K562 (cell line): ENCODE data around the gene RGS9BP. TPM values are rescaled to one million over a fixed set of nuclear protein-coding genes. Genes with fewer than 3 reads are reported as not detected.

Experiments used
- ATAC-seq: fragments of 200-7000 bp; cut with Tn5 transposase; 3 replicates; pipeline ENCODE4 v1.9.1; 2020; ENCODE audit warnings: moderate library complexity
- BruUV-seq: library from RNA; stranded (reverse); fragments of 400-500 nt; replicated peaks from 2 replicates; lab custom pipeline; 2021; lab: Mats Ljungman, UMichigan
- CTCF ChIA-PET: fragments of 300-600 bp; formaldehyde crosslinking; extraction: SDS; loops from one replicate; lab custom pipeline; 2021; ENCODE audit warnings: low intra/inter-chr PET ratio; lab: Yijun Ruan, JAX
- POLR2A ChIA-PET: fragments of 300-600, 350-650 bp; sonication (Branson Sonifier 250); formaldehyde crosslinking; extraction: SDS; loops from one replicate; lab custom pipeline; 2021; ENCODE audit warnings: antibody characterized with exemption, inconsistent platforms; lab: Yijun Ruan, JAX
- DNase-seq, 4 experiments: peaks; one replicate each; pipeline versions ENCODE4 v3.0.0 to v3.0.0-alpha.2; 2011 to 2018; ENCODE audit warnings: low spot score in 3 of 4, mixed read lengths in 3 of 4; ENCODE audit errors: extremely low read depth in 1 of 4
- FAIRE-seq: peaks from 2 replicates; lab custom pipeline; 2011; peaks lifted over from hg19 to GRCh38; lab: Jason Lieb, UNC
- H2AFZ ChIP-seq: 2 replicates; pipeline ENCODE4 v1.6.0; 2011; ENCODE audit warnings: low read depth, low read length, control low read depth, inconsistent platforms
- H3K27ac ChIP-seq: fragments of 200-600 bp; 3 replicates; pipeline ENCODE4 v1.8.0; 2011; ENCODE audit warnings: low read depth, mild to moderate bottlenecking, control low read depth, inconsistent platforms, low read length, moderate library complexity, mixed read lengths; ENCODE audit errors: extremely low read depth
- H3K27me3 ChIP-seq, 2 experiments: fragments of 300-600 bp in 1 of 2; 2 replicates in 1 of 2; 3 replicates in 1 of 2; pipeline versions ENCODE4 v1.6.0 to v1.8.0; 2011; ENCODE audit warnings: inconsistent platforms in 2 of 2, low read length in 2 of 2, mild to moderate bottlenecking in 1 of 2, mixed read lengths in 1 of 2, moderate library complexity in 1 of 2; ENCODE audit not compliant: control insufficient read depth in 2 of 2, insufficient read depth in 2 of 2
- H3K36me3 ChIP-seq: fragments of 300-600 bp; 3 replicates; pipeline ENCODE4 v1.8.0; 2011; ENCODE audit warnings: mild to moderate bottlenecking, low read length, inconsistent platforms; ENCODE audit not compliant: control insufficient read depth, insufficient read depth
- H3K4me1 ChIP-seq, 2 experiments: fragments of 200-600 bp in 1 of 2; replicated peaks in 1 of 2; 2 replicates in 1 of 2; 3 replicates in 1 of 2; pipeline versions ENCODE4 v1.5.1 to v1.8.0; 2011; ENCODE audit warnings: inconsistent platforms in 2 of 2, low read length in 2 of 2, mild to moderate bottlenecking in 1 of 2, mixed read lengths in 1 of 2, moderate library complexity in 1 of 2; ENCODE audit not compliant: control insufficient read depth in 2 of 2, insufficient read depth in 2 of 2
- H3K4me2 ChIP-seq: 2 replicates; pipeline ENCODE4 v1.6.1; 2011; ENCODE audit warnings: low read length, control low read depth, inconsistent platforms, mixed read lengths; ENCODE audit not compliant: insufficient read depth
- H3K4me3 ChIP-seq: fragments of 200-600 bp; sonication (generic), shearing (Covaris generic); 2 replicates; pipeline ENCODE4 v1.5.1; 2016; ENCODE audit warnings: control low read depth, inconsistent platforms
- H3K79me2 ChIP-seq: fragments of 200-600 bp; 3 replicates; pipeline ENCODE4 v1.8.0; 2011; ENCODE audit warnings: low read length, inconsistent platforms; ENCODE audit not compliant: control insufficient read depth, insufficient read depth
- H3K9ac ChIP-seq, 2 experiments: 2 replicates each; pipeline versions ENCODE4 v1.6.0 to v1.6.1; 2011; ENCODE audit warnings: low read depth in 2 of 2, low read length in 2 of 2, control low read depth in 1 of 2, inconsistent platforms in 1 of 2, mild to moderate bottlenecking in 1 of 2, mixed read lengths in 1 of 2; ENCODE audit not compliant: insufficient read depth in 1 of 2
- H3K9me1 ChIP-seq: one replicate; pipeline ENCODE4 v1.6.0; 2011; ENCODE audit warnings: inconsistent platforms, mild to moderate bottlenecking, low read length, moderate library complexity; ENCODE audit not compliant: control insufficient read depth, insufficient read depth
- H3K9me3 ChIP-seq: replicated peaks from 2 replicates; pipeline ENCODE4 v1.5.1; 2011; ENCODE audit warnings: low read depth, low read length, inconsistent platforms; ENCODE audit not compliant: control insufficient read depth, insufficient read depth
- H4K20me1 ChIP-seq: replicated peaks from 2 replicates; pipeline ENCODE4 v1.6.1; 2011; ENCODE audit warnings: low read length, inconsistent platforms, mixed read lengths; ENCODE audit not compliant: control insufficient read depth, insufficient read depth
- BRD4 ChIP-seq: fragments of 200-600 bp; sonication (generic); IDR thresholded peaks from 2 replicates; pipeline ENCODE4 v1.6.1; 2017; ENCODE audit warnings: inconsistent platforms
- CXXC5 ChIP-seq: fragments of 250-450 bp; sonication (Bioruptor Pico); IDR thresholded peaks from 2 replicates; pipeline ENCODE4 v1.8.0; 2022; ENCODE audit warnings: inconsistent platforms, mild to moderate bottlenecking, moderate library complexity
- ELF4 ChIP-seq: fragments of 450-650 bp; formaldehyde crosslinking; IDR thresholded peaks from 2 replicates; pipeline ENCODE4 v1.4.0; 2022; ENCODE audit warnings: missing genetic modification characterization
- KAT2B ChIP-seq: IDR thresholded peaks from one replicate; pipeline ENCODE4 v1.6.1; 2012; ENCODE audit warnings: low read depth, mild to moderate bottlenecking, control low read depth, inconsistent platforms, low read length, moderate library complexity
- PHF20 ChIP-seq: fragments of 450-650 bp; IDR thresholded peaks from 2 replicates; pipeline ENCODE4 v1.6.1; 2018; ENCODE audit not compliant: partially characterized antibody
- RBM39 ChIP-seq: fragments of 200-400 bp; formaldehyde crosslinking; optimal IDR thresholded peaks from 2 replicates; pipeline ENCODE3; 2018; ENCODE audit warnings: low read depth, low read length
- RCOR1 ChIP-seq, 2 experiments: IDR thresholded peaks; 2 replicates each; pipeline ENCODE4 v1.6.1; 2012; ENCODE audit warnings: low read depth in 2 of 2, low read length in 2 of 2, borderline replicate concordance in 1 of 2, improper control_type of control experiment in 1 of 2
- ZNF589 ChIP-seq: fragments of 200-800 bp; sonication (Bioruptor generic); IDR thresholded peaks from 2 replicates; pipeline ENCODE4 v1.6.1; 2016; ENCODE audit warnings: low read depth, missing genetic modification characterization, missing compliant biosample characterization
- WGBS: fragments of 100-300 bp; shearing (Covaris generic); methylation state at CpG from one replicate; pipeline ENCODE4 v1.1.6; 2016; ENCODE audit warnings: low coverage, mixed read lengths; ENCODE audit not compliant: insufficient coverage; ENCODE audit errors: missing lambda C conversion rate; 5-methylcytosine and 5-hydroxymethylcytosine counted together
- in situ Hi-C: fragments of 300-500 bp; cut with MboI; formaldehyde crosslinking; loops from 4 replicates; pipeline ENCODE4 v1.15.0; 2018; ENCODE audit warnings: inconsistent platforms, mixed read lengths
- intact Hi-C: fragments of 100-400 bp; cut with micrococcal nuclease; formaldehyde crosslinking; loops from 2 replicates; pipeline ENCODE4 v1.14.2; 2022
- polyA plus RNA-seq, 8 experiments: library from polyadenylated mRNA; depleted of rRNA in 4 of 8; stranded (reverse) in 5 of 8; unstranded in 3 of 8; fragments of >200 nt; fragmentation: Nextera tagmentation in 2 of 8; fragmentation: Illumina TruSeq in 1 of 8; extraction: Ambion mirVana in 2 of 8; extraction: Trizol in 1 of 8; gene quantifications; 2 replicates each; pipeline versions ENCODE4 v1.2.1 to v1.2.3, GENCODE V29; 2011 to 2014; ENCODE audit warnings: inconsistent platforms in 1 of 8, missing spikeins in 1 of 8
- total RNA-seq, 7 experiments: library from RNA; depleted of rRNA in 6 of 7; stranded (reverse); fragments of >200 nt in 6 of 7; fragmentation: Illumina TruSeq in 2 of 7; extraction: Trizol in 2 of 7; gene quantifications; 2 replicates each; pipeline versions ENCODE4 v1.2.1 to v1.2.3, GENCODE V29; 2011 to 2021; ENCODE audit warnings: low replicate concordance in 1 of 7
- TF ChIP-seq, protein P1 (sequence below), 2 experiments: fragments of 450-650 bp; IDR thresholded peaks; 2 replicates each; pipeline ENCODE4 v1.6.1; 2016; ENCODE audit warnings: mild to moderate bottlenecking in 2 of 2, borderline replicate concordance in 1 of 2, low read depth in 1 of 2, moderate library complexity in 1 of 2
- TF ChIP-seq, protein P2 (sequence below): sonication (generic); formaldehyde crosslinking; IDR thresholded peaks from 2 replicates; pipeline ENCODE4 v1.8.0; 2022; ENCODE audit warnings: mild to moderate bottlenecking, missing genetic modification reagents

Gene RGS9BP
- total and polyA plus RNA-seq, 9 of the 15 experiments (the other 6 are each of a cell fraction or from before 2014, with no cell fraction given) = 0.03 to 1.3 (median 0.49) TPM

DNA sequence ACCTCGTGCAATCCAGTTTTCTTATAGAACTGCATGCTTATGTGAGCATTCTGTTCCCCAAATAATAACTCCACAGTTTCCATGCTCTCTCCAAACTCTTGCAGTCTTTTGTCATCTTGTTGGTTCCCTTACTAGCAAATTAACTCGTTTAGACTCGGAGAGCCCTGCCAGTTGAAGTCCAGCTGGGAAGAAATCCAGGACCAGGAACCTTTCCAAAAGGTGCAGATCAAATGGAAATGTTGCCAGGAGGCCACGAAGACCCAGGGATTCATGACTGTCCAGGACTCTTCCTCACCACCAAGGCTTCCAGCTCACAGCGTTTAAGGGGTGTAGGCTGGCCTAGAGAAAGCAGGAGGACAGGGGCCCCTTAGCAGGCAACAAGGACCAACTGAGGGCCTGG is 41.8 kb downstream of the RGS9BP start (continued):
- TF ChIP-seq RCOR1 (IDR thresholded peaks at IDR 0.05; ENCODE audit: borderline replicate concordance in 1 of 2, low read depth in 2 of 2, low read length in 2 of 2) = no peak
- TF ChIP-seq BRD4 = no peak
- TF ChIP-seq RBM39 = no peak

DNA sequence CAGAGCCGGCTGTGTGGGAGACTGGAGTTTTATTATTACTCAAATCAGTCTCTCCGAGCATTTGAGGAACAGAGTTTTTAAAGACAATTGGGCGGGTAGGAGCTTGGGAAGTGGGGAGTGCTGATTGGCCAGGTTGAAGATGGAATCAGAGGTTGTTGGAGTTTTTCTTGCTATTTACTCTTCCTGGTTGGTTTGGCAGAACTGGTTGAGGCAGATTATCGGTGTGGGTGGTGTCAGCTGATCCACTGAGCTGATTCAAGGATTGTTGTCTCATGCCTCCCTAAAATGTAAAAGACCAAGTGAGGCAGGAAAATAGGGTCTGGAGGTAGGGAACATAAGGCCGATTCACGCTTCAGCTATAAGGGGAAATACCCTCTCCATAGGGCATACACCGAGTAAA is 42.6 kb downstream of the RGS9BP start:
- intact Hi-C loops = no loop called here
- ATAC-seq (no peak), DNase-seq (no peak), FAIRE-seq (peak; percentile 49)
- no peaks in the 10 kb centered on the region for H3K9me1 ChIP-seq
- no peaks in the 10 kb centered on the region for H3K9me3 ChIP-seq
- no peak overlapping the region for H2AFZ ChIP-seq
- WGBS = 70% methylated on average over 7 of the region's 7 CpGs
- no peaks in the 10 kb centered on the region for H3K27me3 ChIP-seq
- CTCF ChIA-PET = no interaction called here
- POLR2A ChIA-PET = interaction anchor here (0.8 to 1.5 kb wide), 4 partner anchors 10 to 27 kb away, joined by 3 to 4 read pairs (median 4); partner anchors contain the start of gene NUDT19
- H3K4me2 ChIP-seq = no peak overlapping the region
- in situ Hi-C loops = no loop called here
- no peak overlapping the region for H3K4me3 ChIP-seq
- H4K20me1 ChIP-seq = no peaks in the 10 kb centered on the region
- H3K36me3 ChIP-seq = peaks cover 13% of the 10 kb centered on the region; the same call in 2 of the 3 replicates
- no peak overlapping the region for H3K27ac ChIP-seq
- H3K9ac ChIP-seq = no peak overlapping the region
- no peaks in the 10 kb centered on the region for H3K79me2 ChIP-seq
- no peaks in the 10 kb centered on the region; a peak in 2 of 5 replicates for H3K4me1 ChIP-seq
- BruUV-seq = no TSS peak
- TF ChIP-seq, protein P1, sequence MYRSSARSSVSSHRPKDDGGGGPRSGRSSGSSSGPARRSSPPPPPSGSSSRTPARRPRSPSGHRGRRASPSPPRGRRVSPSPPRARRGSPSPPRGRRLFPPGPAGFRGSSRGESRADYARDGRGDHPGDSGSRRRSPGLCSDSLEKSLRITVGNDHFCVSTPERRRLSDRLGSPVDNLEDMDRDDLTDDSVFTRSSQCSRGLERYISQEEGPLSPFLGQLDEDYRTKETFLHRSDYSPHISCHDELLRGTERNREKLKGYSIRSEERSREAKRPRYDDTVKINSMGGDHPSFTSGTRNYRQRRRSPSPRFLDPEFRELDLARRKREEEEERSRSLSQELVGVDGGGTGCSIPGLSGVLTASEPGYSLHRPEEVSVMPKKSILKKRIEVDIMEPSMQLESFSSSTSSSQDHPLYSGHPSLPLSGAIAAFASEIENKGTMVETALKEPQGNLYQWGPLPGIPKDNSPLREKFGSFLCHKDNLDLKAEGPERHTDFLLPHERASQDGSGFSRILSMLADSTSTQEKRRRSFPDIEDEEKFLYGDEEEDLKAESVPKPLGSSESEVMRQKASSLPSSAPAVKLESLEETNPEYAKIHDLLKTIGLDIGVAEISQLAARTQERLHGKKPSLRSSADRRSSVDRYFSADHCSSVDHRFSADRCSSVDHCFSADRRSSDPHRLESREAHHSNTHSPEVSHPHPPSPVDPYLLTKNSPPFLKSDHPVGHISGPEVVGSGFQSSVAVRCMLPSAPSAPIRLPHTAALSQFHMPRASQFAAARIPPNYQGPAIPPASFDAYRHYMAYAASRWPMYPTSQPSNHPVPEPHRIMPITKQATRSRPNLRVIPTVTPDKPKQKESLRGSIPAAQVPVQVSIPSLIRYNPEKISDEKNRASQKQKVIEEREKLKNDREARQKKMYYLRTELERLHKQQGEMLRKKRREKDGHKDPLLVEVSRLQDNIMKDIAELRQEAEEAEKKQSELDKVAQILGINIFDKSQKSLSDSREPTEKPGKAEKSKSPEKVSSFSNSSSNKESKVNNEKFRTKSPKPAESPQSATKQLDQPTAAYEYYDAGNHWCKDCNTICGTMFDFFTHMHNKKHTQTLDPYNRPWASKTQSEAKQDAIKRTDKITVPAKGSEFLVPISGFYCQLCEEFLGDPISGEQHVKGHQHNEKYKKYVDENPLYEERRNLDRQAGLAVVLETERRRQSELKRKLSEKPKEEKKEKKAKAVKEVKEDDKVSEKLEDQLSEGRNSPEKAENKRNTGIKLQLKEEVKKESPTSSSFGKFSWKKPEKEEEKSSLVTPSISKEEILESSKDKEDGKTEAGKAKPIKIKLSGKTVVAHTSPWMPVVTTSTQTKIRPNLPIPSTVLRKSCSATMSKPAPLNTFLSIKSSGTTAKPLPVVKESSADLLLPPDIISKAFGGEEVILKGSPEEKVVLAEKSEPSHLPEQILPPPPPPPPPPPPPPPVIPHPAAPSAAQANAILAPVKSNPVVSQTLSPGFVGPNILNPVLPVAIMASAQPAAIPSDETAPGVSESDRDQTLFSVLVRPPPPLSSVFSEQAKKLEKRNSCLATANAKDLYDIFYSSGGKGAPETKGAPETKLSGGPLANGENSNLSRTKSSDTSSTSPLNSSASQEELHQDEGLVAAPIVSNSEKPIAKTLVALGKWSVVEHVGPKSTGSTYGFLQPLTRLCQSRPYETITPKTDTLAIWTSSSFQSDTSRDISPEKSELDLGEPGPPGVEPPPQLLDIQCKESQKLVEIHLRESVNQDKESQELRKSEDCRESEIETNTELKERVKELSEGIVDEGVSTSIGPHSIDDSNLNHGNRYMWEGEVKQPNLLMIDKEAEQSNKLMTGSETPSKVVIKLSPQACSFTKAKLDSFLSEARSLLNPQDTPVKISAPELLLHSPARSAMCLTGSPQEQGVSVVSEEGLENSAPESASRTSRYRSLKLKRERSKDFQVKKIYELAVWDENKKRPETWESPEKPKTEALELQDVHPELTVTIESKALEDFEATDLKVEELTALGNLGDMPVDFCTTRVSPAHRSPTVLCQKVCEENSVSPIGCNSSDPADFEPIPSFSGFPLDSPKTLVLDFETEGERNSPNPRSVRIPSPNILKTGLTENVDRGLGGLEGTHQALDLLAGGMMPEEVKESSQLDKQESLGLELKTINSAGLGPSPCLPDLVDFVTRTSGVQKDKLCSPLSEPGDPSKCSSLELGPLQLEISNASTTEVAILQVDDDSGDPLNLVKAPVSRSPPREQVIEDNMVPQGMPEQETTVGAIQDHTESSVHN (IDR thresholded peaks at IDR 0.05; ENCODE audit: borderline replicate concordance in 1 of 2, low read depth in 1 of 2) = no peak
- TF ChIP-seq KAT2B (no peak), ELF4 (CRISPR knock-in tag) (no peak), BRD4 (no peak), PHF20 (no peak), CXXC5 (no peak), ZNF589 (CRISPR knock-in tag) (no peak)
- TF ChIP-seq, protein P2, sequence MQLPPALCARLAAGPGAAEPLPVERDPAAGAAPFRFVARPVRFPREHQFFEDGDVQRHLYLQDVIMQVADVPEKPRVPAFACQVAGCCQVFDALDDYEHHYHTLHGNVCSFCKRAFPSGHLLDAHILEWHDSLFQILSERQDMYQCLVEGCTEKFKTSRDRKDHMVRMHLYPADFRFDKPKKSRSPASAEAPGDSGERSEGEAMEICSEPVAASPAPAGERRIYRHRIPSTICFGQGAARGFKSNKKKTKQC (CRISPR knock-in tag) = no peak
